GM21528 (cell line): ENCODE results near the gene PHLPP1.

Source experiments
- ATAC-seq: cut with Tn5 transposase; IDR thresholded peaks from one replicate; pipeline ENCODE4 v1.9.1; 2021; ENCODE audit warnings: mild to moderate bottlenecking, moderate library complexity; ENCODE audit not compliant: unreplicated experiment, low FRiP score

The PHLPP1 gene

GRCh38 chr18:62991959-62992358 lies 276.6 kb downstream of the PHLPP1 start:
- no peak for ATAC-seq

- ATAC-seq: no peak
Measured at GRCh38 chr18:62992877-62993365, 277.6 kb downstream of the PHLPP1 start.

GRCh38 chr18:62996566-62996965 lies 281.2 kb downstream of the PHLPP1 start:
- ATAC-seq: no peak

- no peak for ATAC-seq
Measured at GRCh38 chr18:62997076-62997475, 281.7 kb downstream of the PHLPP1 start.

GRCh38 chr18:62998443-62998842 lies 283.1 kb downstream of the PHLPP1 start:
- ATAC-seq: no peak

- ATAC-seq: no peak
Measured at GRCh38 chr18:62999392-62999791, 284.1 kb downstream of the PHLPP1 start.

- no peak for ATAC-seq
Measured at GRCh38 chr18:62999921-63000320, 284.6 kb downstream of the PHLPP1 start.

GRCh38 chr18:63000839-63001238 lies 285.5 kb downstream of the PHLPP1 start:
- ATAC-seq: no peak

GRCh38 chr18:63001861-63002260 lies 286.5 kb downstream of the PHLPP1 start:
- no peak for ATAC-seq

GRCh38 chr18:63002305-63002704 lies 287.0 kb downstream of the PHLPP1 start:
- ATAC-seq: no peak

GRCh38 chr18:63002803-63003445 lies 287.6 kb downstream of the PHLPP1 start:
- no peak for ATAC-seq

- ATAC-seq: no peak
Measured at GRCh38 chr18:63003899-63004298, 288.6 kb downstream of the PHLPP1 start.

- ATAC-seq: no peak
Measured at GRCh38 chr18:63004466-63005089, 289.2 kb downstream of the PHLPP1 start.

- ATAC-seq: no peak
Measured at GRCh38 chr18:63005306-63005705, 290.0 kb downstream of the PHLPP1 start.

- no peak for ATAC-seq
Measured at GRCh38 chr18:63007231-63007630, 291.9 kb downstream of the PHLPP1 start.

- no peak for ATAC-seq
Measured at GRCh38 chr18:63016270-63016669, 300.9 kb downstream of the PHLPP1 start.

GRCh38 chr18:63017076-63017475 lies 301.7 kb downstream of the PHLPP1 start:
- ATAC-seq: no peak

- no peak for ATAC-seq
Measured at GRCh38 chr18:63017977-63018376, 302.6 kb downstream of the PHLPP1 start.

GRCh38 chr18:63022429-63023022 lies 307.2 kb downstream of the PHLPP1 start:
- ATAC-seq: no peak

- ATAC-seq: no peak
Measured at GRCh38 chr18:63025251-63026090, 310.1 kb downstream of the PHLPP1 start.

GRCh38 chr18:63028380-63028779 lies 313.0 kb downstream of the PHLPP1 start:
- ATAC-seq: no peak
